Activated CD4-positive, alpha-beta T cell treated with anti-CD3 and anti-CD28 coated beads, Interleukin-2, amount 50 U/mL, for 24 hours (primary cell): Measurements from ENCODE around the gene ELMOD3.
A peak's percentile ranks its signal among the peaks of the same experiment; 100 is the strongest.
"Not testable (repeated sequence)": the region's sequence is repeated elsewhere in the genome, so short reads cannot be mapped to it uniquely, and the experiment has no call there.

Experiments
- DNase-seq, 2 donors: peaks; one replicate each; pipeline ENCODE4 v3.0.0-alpha.2; 2020; ENCODE audit warnings: low read depth in 1 of 2, low spot score in 1 of 2

Gene ELMOD3

DNA sequence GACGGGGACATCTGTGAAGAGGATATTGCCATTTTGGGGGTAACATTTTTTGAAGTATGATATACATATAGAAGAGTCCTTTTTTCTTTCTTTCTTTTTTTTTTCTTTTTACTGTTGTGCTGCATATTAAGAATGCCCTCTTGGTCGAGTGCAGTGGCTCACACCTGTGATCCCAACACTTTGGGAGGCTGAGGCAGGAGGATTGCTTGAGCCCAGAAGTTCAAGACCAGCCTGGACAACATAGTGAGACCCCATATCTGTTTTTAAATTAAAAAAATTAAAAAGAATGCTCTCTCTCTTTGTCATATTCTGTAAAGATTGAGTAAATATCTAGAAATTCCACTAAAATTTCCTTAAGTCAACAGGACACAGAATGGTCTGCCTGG is 67.5 kb downstream of the ELMOD3 start:
- no peak for DNase-seq

DNA sequence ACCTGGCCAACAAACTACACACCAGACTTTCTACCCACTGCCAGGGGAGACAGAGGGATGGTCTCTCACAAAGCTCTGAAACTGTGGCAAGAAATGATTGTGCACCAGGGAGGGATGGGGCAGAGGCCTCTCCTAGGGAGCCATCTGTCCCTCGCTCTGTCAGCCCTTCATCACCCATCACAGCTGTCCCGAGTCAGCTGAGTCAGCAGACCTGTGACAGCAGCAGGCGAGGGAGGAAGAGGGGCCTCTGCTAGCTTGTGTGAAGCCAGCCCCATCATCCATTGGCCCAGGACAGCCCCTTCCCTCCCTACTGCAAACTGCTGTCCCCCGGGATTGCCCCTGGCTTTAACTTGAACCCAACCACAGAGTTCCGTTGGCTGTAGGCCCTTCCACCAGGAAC is 69.0 kb downstream of the ELMOD3 start:
- no peak for DNase-seq

GRCh38 chr2:85425588-85425987 is 71.0 kb downstream of the ELMOD3 start:
- no peak for DNase-seq

GRCh38 chr2:85427300-85427835 is 72.8 kb downstream of the ELMOD3 start:
- no peak for DNase-seq

DNA sequence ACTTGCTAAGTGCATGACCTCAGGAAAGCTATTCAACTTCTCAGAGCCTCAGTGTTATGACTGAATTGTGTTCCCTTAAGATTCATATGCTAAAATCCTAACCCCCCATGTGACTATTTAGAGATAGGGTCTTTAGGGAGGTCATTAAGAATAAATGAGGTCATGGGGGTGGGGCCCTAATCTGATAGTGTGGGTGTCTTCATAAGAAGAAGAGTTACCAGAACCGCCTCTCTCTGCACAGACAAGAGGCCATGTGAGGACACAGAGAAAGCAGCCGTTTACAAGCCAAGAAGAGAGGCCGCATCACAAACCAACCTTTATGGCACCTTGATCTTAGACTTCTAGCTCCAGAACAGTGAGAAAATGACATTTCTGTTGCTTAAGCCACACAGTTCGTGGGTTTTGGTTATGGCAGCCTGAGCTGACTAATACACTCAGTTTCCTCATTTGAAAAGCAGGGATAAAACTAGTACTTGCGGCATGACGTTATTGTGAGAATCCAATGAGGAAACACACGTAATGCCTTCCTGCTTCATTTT is 73.8 kb downstream of the ELMOD3 start:
- DNase-seq: no peak

DNA sequence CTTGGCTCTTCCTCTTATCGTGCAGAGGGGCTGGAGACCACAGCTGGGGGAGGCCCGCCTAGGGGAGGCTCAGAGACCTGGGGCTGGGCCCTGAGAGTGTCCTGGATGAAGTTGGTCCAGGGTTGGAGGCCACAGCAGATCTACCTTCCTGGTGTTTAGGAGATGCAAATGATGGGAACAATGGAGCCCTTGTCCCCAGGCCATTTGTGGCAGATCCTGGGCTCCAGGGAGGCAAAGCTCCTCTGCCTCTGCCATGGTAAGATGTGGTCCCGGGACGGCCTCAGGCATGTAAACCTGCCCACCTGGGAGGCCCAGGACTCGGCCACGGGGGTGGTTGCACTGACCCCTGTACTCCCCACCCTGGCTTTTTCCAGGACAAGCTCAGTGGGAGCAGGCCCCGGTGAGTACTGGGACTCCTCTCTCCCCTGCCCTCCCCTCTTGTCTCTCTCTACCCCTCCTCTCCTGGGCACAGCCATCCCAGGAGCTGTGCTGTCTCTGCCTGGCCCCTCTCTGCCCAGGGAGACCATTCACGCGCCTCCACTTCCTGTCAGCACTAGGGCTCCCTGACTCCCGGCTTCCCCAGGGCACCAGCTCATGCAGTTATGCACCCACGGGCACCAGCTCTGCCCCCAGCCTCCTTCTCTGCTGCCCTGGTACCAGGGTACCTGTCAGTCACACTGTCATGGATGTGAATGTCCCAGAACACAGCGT is 74.8 kb downstream of the ELMOD3 start:
- no peak for DNase-seq

DNA sequence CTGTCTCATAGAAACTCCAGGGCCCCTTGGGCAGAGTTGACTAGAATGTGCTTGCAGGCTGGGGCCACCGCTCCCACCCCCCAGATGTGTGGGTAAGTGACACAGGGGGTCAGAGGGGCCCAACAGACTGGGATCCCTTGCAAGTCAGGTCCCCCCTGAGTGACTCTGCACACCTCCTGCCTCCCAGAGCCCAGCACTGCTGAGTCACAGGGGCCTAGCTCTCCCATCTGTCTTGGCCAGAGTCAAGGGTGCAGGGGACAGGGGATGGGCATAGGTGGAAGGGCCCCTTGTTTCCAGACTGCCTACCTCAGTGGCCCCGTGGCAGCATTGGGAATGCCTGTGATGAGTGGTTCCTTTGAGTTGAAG is 75.3 kb downstream of the ELMOD3 start:
- no peak for DNase-seq

- no peak for DNase-seq
These were observed 76.4 kb downstream of the ELMOD3 start for GRCh38 chr2:85430752-85431569.

DNA sequence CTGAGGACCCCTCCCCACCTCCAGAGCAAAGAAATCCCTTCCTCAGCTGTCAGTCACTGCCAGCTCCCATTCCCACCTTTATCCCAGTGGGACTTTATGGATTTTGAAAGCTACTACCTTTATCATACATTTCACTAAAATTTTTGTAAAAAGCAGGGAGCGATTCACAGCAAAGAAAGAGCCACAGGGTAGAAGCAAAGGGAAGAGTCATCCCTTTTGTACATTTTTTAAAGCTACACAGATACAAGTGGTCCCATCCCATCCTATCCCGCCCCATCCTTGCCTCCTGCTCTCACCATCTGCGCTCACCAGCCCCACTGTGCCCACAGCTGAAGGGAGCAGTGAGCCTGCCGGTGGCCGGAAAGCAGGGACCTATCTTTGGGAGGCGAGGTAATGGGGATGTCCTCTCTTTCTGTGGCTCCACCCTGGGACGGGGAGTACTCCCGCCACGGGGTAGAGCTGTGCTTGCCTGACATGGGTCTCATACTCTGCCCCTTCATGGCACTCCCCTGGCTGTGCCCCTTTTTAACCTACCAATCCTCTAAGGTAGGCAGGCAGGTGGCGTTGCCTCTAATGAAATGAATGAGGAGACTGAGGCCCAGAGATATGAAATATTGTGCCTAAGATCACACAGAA is 77.1 kb downstream of the ELMOD3 start:
- no peak for DNase-seq

- no peak for DNase-seq
These were observed 79.0 kb downstream of the ELMOD3 start for GRCh38 chr2:85433511-85434089.

DNA sequence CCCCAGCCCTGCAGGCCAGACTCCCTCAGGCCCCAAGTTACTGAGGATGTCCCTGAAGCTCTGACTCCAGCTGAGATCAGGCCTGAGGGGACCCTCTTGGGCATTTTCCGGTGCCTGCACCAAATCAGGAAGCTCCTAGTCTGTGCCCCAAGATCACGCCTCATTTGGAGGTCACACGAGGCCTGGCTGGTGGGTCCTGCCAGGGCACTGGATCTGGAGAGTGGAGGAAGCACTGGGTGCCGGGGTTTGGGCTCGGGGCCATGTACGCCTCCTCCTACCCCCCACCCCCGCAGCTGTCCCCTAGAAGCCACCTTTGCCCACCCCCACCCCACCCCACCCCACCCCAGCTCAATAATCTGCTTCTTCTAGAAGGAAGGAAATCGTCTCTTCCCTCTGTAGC is 80.1 kb downstream of the ELMOD3 start:
- DNase-seq: no peak

GRCh38 chr2:85435220-85435958 is 80.8 kb downstream of the ELMOD3 start:
- no peak for DNase-seq

- DNase-seq: no peak
These were observed 81.6 kb downstream of the ELMOD3 start for GRCh38 chr2:85435981-85436835.

DNA sequence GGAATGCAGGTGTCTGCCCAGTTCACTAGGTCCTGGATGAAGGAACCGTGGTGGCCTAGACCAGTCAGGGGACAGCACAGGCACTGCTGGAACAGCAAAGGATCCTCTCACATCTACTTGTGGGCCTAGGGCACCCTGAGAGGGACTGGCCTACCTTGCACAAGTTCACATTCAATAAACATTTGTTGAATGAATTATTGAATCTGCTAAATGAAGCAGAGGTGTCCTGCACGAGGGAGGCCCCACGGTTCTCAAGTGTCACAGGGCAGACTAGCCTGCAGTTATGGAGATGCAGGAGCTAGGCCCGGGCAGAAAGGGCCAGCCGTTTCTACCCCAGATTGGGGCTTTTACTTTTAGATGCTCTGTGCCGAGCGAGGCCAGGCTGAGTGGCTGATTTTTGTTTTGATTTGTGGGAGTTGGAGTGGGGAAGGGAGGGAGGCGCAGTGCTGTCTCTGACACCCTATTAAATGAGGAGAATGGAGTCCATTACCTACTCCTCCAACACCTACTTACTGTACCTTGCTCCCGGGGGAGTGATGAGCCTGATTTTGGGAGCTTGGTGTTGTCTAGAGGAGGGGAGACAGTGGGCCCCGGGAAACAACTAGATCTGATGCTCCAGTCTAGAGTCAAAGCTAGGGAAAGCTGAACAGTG is 82.4 kb downstream of the ELMOD3 start:
- no peak for DNase-seq

- peak; percentile 50 to 51 for DNase-seq
These were observed 83.1 kb downstream of the ELMOD3 start for GRCh38 chr2:85437488-85438200.

GRCh38 chr2:85438201-85439024 is 83.8 kb downstream of the ELMOD3 start:
- DNase-seq: no peak

- no peak for DNase-seq
These were observed 84.5 kb downstream of the ELMOD3 start for GRCh38 chr2:85439025-85439472.

DNA sequence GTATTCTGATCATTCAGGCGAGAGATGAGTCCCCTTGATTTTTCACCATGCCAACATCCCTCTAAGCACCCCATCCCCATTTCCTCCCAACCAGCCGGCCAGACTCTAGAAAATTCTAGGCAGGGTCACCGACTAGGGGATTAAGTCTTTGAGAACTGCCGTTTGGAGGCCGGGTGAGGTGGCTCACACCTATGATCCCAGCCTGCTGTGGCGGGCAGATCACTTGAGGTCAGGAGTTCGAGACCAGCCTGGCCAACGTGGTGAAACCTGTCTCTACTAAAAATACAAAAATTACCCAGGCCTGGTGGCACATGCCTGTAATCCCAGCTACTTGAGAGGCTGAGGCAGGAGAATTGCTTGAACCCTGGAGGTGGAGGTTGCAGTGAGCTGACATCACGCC is 85.0 kb downstream of the ELMOD3 start:
- DNase-seq: not testable (repeated sequence)
